Measurements from ENCODE around the gene COL4A2.

GRCh38 chr13:110496281-110496680 is 189.2 kb downstream of the COL4A2 start:
- no peak for TF ChIP-seq REST (IDR thresholded peaks at IDR 0.05; ENCODE audit: low read depth)
- TF ChIP-seq ZNF274 (IDR thresholded peaks at IDR 0.05; ENCODE audit: low read depth, low read length): no peak
- no peak for TF ChIP-seq SRF (IDR thresholded peaks at IDR 0.05; ENCODE audit: low read depth)
- no peak for TF ChIP-seq YY1 (IDR thresholded peaks at IDR 0.05; ENCODE audit: extremely low read depth, insufficient replicate concordance, low read depth, low read length)
- no peak for TF ChIP-seq ZBTB33 (IDR thresholded peaks at IDR 0.05; ENCODE audit: extremely low read depth, insufficient replicate concordance, low read length)
